Small intestine (tissue), 7 donors: ENCODE measurements around the gene PRRC1. TPM values are rescaled to one million over a fixed set of nuclear protein-coding genes. Genes with fewer than 3 reads are reported as not detected.
"Not testable (repeated sequence)": the region's sequence is repeated elsewhere in the genome, so short reads cannot be mapped to it uniquely, and the experiment has no call there.

ENCODE experiments used
- DNase-seq, 2 donors: peaks; one replicate each; pipeline versions ENCODE4 v3.0.0 to v3.0.0-alpha.2; 2013
- FAIRE-seq: peaks from 2 replicates; lab custom pipeline; 2012; peaks lifted over from hg19 to GRCh38; lab: Jason Lieb, UNC
- H3K27ac ChIP-seq, 3 donors: one replicate each; pipeline ENCODE4 v1.5.1; 2013; ENCODE audit warnings: low read length in 2 of 3, mild to moderate bottlenecking in 2 of 3, control low read depth in 1 of 3, inconsistent platforms in 1 of 3, low read depth in 1 of 3, moderate library complexity in 1 of 3
- H3K27me3 ChIP-seq, 3 donors: one replicate each; pipeline ENCODE4 v1.6.1; 2013; ENCODE audit warnings: low read length in 3 of 3, inconsistent platforms in 1 of 3; ENCODE audit not compliant: control insufficient read depth in 3 of 3, insufficient read depth in 3 of 3
- H3K36me3 ChIP-seq, 3 donors: one replicate each; pipeline ENCODE4 v1.6.1; 2013; ENCODE audit warnings: low read length in 3 of 3, inconsistent platforms in 1 of 3, low read depth in 1 of 3, mild to moderate bottlenecking in 1 of 3, moderate library complexity in 1 of 3; ENCODE audit not compliant: control insufficient read depth in 3 of 3, insufficient read depth in 2 of 3
- H3K4me1 ChIP-seq, 3 donors: one replicate each; pipeline ENCODE4 v1.6.1; 2013; ENCODE audit warnings: low read length in 2 of 3, inconsistent platforms in 1 of 3, low read depth in 1 of 3, mild to moderate bottlenecking in 1 of 3, moderate library complexity in 1 of 3; ENCODE audit not compliant: control insufficient read depth in 3 of 3, insufficient read depth in 2 of 3
- H3K4me3 ChIP-seq, 3 donors: one replicate each; pipeline ENCODE4 v1.5.1; 2013; ENCODE audit warnings: low read length in 3 of 3, control low read depth in 1 of 3, inconsistent platforms in 1 of 3, low read depth in 1 of 3, mild to moderate bottlenecking in 1 of 3, moderate library complexity in 1 of 3
- H3K9me3 ChIP-seq, 2 donors: one replicate each; pipeline ENCODE4 v1.6.1; 2013; ENCODE audit warnings: low read depth in 1 of 2, low read length in 1 of 2; ENCODE audit not compliant: control insufficient read depth in 2 of 2, insufficient read depth in 1 of 2
- WGBS, 3 donors: extraction: QIAGEN DNeasy Blood & Tissue Kit; methylation state at CpG; one replicate each; pipeline ENCODE4 v1.1.7; 2013; 5-methylcytosine and 5-hydroxymethylcytosine counted together
- polyA plus RNA-seq, 4 donors: library from polyadenylated mRNA; stranded (reverse) in 3 of 4; unstranded in 1 of 4; fragments of 200-250 nt in 3 of 4; fragments of 120-200 nt in 1 of 4; gene quantifications; one replicate each; pipeline versions ENCODE4 v1.2.1 to v1.2.3, GENCODE V29; 2013
- donor health status: healthy with polysubstance abuse.
- donor health status: control.
- donor health status: control.
- donor health status: Bipolar disorder and iron deficiency.
- donor health status: healthy.

PRRC1 gene
- polyA plus RNA-seq, 4 donors = 24.6 to 76.0 (median 41.1) TPM

- Histone ChIP-seq H3K27me3 (peaks cover 0 to 3% (median 0%) of the 10 kb centered on the region in 3 donors), H3K9me3 (no peaks in the 10 kb centered on the region), H3K27ac (no peak overlapping the region), H3K4me3 (no peak overlapping the region), H3K4me1 (no peaks in the 10 kb centered on the region), H3K36me3 (no peaks in the 10 kb centered on the region)
- DNase-seq = no peak
- WGBS, 3 donors = 89 to 96% (median 96%) methylated on average over 1 of the region's 1 CpG
- FAIRE-seq = no peak
Measured at GRCh38 chr5:127565586-127566270, 48.3 kb downstream of the PRRC1 start.

- Histone ChIP-seq H3K36me3 (no peaks in the 10 kb centered on the region), H3K27me3 (peaks cover 0 to 3% (median 0%) of the 10 kb centered on the region in 3 donors), H3K4me1 (no peaks in the 10 kb centered on the region), H3K9me3 (no peaks in the 10 kb centered on the region), H3K4me3 (no peak overlapping the region), H3K27ac (no peak overlapping the region)
- WGBS, 3 donors = 60 to 67% (median 65%) methylated on average over 7 of the region's 7 CpGs
- no peak for DNase-seq
- no peak for FAIRE-seq
Measured at GRCh38 chr5:127567026-127567768, 49.8 kb downstream of the PRRC1 start.

GRCh38 chr5:127568166-127568565 lies 50.7 kb downstream of the PRRC1 start:
- no peak for DNase-seq
- 48 to 56% (median 52%) methylated on average over 3 of the region's 3 CpGs for WGBS, 3 donors
- Histone ChIP-seq H3K36me3 (no peaks in the 10 kb centered on the region), H3K4me3 (no peak overlapping the region), H3K4me1 (no peaks in the 10 kb centered on the region), H3K27me3 (peaks cover 0 to 3% (median 0%) of the 10 kb centered on the region in 3 donors), H3K9me3 (no peaks in the 10 kb centered on the region), H3K27ac (no peak overlapping the region)
- FAIRE-seq = no peak

GRCh38 chr5:127569471-127569870 lies 52.0 kb downstream of the PRRC1 start:
- not testable (repeated sequence) for H3K4me3 ChIP-seq, H3K27ac ChIP-seq, DNase-seq, H3K36me3 ChIP-seq, FAIRE-seq, H3K9me3 ChIP-seq, H3K4me1 ChIP-seq, H3K27me3 ChIP-seq
- WGBS, 3 donors = 69 to 86% (median 84%) methylated on average over 22 to 40 of the region's 40 CpGs

- Histone ChIP-seq H3K27ac (no peak overlapping the region), H3K27me3 (peaks cover 0 to 3% (median 0%) of the 10 kb centered on the region in 3 donors), H3K4me3 (no peak overlapping the region), H3K4me1 (no peaks in the 10 kb centered on the region), H3K36me3 (no peaks in the 10 kb centered on the region), H3K9me3 (peaks cover 0 to 14% of the 10 kb centered on the region in 2 donors)
- WGBS, 3 donors = 60 to 69% (median 61%) methylated on average over 3 of the region's 3 CpGs
- FAIRE-seq (no peak), DNase-seq (no peak)
Measured at GRCh38 chr5:127571314-127572131, 54.1 kb downstream of the PRRC1 start.

DNA sequence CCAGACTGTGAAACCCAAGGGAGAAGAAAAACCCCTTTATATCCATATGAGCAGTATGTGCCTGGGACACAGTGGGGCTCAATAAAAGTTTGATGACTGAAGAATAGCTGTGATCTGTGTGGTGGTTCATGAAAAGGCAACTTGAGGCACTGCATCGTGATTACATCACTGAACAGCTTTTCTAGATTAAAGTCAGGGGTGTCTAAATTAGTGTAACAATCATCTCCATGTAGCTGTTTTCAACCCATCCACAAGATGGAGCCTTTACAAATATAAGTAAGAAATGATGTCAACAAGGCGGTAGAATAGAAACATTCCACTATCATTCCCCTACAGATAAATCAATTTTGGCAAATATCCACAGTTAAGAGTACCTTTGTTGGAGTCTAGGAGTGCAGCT lies 55.5 kb downstream of the PRRC1 start:
- Histone ChIP-seq H3K9me3 (peaks cover 0 to 14% of the 10 kb centered on the region in 2 donors), H3K27ac (no peak overlapping the region), H3K4me1 (no peaks in the 10 kb centered on the region), H3K36me3 (no peaks in the 10 kb centered on the region), H3K27me3 (peaks cover 0 to 3% (median 0%) of the 10 kb centered on the region in 3 donors), H3K4me3 (no peak overlapping the region)
- FAIRE-seq (no peak), DNase-seq (no peak)
- WGBS, 3 donors = 54 to 78% (median 68%) methylated on average over 2 of the region's 2 CpGs

DNA sequence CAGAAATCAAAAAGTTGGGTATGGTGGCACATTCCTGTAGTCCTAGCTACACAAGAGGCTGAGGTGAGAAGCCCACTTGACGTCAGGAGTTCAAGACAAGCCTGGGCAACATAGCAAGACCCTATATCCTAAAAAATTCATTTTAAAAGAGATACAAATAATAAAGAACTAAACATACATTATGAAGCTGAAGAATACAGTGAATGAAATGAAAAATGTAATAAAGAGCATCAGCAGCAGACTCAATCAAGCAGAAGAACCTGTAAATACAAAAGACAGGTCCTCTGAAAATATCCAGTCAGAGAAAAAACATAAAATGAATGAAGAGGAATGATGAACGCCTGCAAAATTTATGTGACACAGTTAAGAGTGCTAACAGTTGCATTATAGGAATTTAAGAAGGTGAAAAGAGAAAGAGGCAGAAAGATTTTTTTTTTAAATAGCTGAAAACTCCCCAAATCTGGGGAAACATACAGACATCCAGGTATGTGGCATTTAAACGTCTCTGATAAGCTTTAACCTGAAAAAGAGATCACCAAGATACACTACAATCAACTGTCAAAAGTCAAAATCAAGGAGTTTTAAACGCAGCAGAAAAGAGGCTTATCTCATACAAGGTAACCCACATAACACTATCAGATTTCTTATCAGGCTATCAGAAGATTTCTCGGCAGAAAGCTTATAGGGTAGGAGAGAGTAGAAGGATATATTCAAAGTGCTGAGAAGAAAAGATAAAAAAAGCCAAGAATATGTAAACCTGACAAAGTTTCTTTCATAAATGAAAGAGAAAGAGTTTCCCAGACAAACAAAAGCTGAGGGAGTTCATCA lies 57.6 kb downstream of the PRRC1 start:
- 68 to 79% (median 73%) methylated on average over 5 of the region's 5 CpGs for WGBS, 3 donors
- H3K27me3 ChIP-seq = peaks cover 0 to 1% (median 0%) of the 10 kb centered on the region in 3 donors
- H3K36me3 ChIP-seq = no peaks in the 10 kb centered on the region
- no peaks in the 10 kb centered on the region for H3K4me1 ChIP-seq
- H3K27ac ChIP-seq = no peak overlapping the region
- no peak for FAIRE-seq
- no peak overlapping the region for H3K4me3 ChIP-seq
- peaks cover 0 to 14% of the 10 kb centered on the region in 2 donors for H3K9me3 ChIP-seq
- no peak for DNase-seq
